Loucy (cell line): Measurements from ENCODE around the gene CDC42EP2.

Experiments
- EZH2phosphoT487 ChIP-seq: fragments of 200-600 bp; IDR thresholded peaks from 2 replicates; pipeline ENCODE4 v1.6.1; 2018; ENCODE audit warnings: antibody characterized with exemption, mild to moderate bottlenecking, moderate library complexity, borderline replicate concordance
- TF ChIP-seq, protein P1 (sequence below): fragments of 200-600 bp; sonication (generic); conservative IDR thresholded peaks from 2 replicates; pipeline ENCODE4 v1.5.1; 2014; ENCODE audit warnings: mild to moderate bottlenecking, antibody characterized with exemption, low read length

DNA sequence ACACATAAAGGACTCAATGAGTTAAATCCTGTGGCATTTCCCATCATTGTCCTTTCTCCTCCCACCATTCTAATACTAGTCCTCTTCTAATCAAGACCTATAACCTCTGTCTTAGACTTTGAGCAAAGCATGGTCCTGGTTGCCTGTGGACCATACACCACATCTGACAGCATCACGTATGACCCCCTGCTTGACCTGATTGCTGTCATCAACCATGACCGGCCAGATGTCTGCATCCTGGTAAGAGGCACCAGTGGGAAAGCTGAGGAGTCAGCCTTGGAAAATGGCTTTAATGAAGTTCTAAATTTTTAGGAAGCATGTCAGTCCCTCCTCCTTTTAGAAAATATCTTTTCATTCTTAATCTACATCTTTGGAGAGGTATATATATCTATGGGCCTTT, 27.1 kb upstream of the CDC42EP2 start:
- TF ChIP-seq, protein P1, sequence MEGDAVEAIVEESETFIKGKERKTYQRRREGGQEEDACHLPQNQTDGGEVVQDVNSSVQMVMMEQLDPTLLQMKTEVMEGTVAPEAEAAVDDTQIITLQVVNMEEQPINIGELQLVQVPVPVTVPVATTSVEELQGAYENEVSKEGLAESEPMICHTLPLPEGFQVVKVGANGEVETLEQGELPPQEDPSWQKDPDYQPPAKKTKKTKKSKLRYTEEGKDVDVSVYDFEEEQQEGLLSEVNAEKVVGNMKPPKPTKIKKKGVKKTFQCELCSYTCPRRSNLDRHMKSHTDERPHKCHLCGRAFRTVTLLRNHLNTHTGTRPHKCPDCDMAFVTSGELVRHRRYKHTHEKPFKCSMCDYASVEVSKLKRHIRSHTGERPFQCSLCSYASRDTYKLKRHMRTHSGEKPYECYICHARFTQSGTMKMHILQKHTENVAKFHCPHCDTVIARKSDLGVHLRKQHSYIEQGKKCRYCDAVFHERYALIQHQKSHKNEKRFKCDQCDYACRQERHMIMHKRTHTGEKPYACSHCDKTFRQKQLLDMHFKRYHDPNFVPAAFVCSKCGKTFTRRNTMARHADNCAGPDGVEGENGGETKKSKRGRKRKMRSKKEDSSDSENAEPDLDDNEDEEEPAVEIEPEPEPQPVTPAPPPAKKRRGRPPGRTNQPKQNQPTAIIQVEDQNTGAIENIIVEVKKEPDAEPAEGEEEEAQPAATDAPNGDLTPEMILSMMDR: no peak
- no peak for TF ChIP-seq EZH2phosphoT487
